ENCODE measurements around the gene PPARD.
A peak's percentile ranks its signal among the peaks of the same experiment; 100 is the strongest.
"Not testable (repeated sequence)": the region's sequence is repeated elsewhere in the genome, so short reads cannot be mapped to it uniquely, and the experiment has no call there.

PPARD gene

DNA sequence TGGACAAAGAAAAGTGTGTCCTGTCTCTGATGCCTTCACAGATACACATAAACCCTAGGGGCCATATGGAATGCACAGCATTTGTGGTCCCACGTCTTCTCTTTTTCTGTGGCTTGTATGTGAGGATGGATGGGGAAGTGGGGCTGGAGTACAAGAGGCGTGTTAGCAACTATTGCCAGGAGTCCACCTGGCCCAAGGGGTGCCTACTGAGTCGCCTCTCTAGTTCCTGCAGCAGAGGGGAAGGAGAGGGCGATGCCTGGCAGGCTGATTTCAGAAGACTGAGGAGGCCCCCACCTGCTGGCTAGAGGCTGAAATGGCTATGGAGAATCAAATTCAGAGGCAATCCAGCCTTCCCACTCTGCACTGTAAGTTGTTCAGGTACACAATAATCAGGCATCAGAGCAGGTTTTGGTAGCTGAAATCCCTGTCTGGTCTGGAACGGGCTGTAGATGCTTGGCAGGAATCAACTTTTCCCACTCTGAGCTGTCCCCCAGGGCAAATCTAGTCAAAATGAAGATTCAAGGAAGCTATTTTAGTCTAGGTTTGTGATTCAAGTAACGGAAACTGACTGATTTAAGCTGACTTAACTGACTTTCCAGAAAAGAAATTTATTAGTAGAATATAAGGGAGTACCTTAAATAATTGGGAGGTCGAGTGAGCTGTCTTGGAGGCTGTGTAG is 14.9 kb upstream of the PPARD start:
- H3K4me1 ChIP-seq (ENCODE audit: insufficient read depth, low read length, poor library complexity, severe bottlenecking): peaks cover 9% of the 10 kb centered on the region
- H3K36me3 ChIP-seq (ENCODE audit: insufficient read depth, low read length): peaks cover 3% of the 10 kb centered on the region; the same call in 1 of the 2 replicates
- no peaks in the 10 kb centered on the region for H3F3A ChIP-seq (ENCODE audit: low read depth)
- no peak overlapping the region for H2AFZ ChIP-seq (ENCODE audit: low read length)
- no peak for TF ChIP-seq EZH2phosphoT487 (IDR thresholded peaks at IDR 0.05; ENCODE audit: borderline replicate concordance)
- TF ChIP-seq, protein P1, sequence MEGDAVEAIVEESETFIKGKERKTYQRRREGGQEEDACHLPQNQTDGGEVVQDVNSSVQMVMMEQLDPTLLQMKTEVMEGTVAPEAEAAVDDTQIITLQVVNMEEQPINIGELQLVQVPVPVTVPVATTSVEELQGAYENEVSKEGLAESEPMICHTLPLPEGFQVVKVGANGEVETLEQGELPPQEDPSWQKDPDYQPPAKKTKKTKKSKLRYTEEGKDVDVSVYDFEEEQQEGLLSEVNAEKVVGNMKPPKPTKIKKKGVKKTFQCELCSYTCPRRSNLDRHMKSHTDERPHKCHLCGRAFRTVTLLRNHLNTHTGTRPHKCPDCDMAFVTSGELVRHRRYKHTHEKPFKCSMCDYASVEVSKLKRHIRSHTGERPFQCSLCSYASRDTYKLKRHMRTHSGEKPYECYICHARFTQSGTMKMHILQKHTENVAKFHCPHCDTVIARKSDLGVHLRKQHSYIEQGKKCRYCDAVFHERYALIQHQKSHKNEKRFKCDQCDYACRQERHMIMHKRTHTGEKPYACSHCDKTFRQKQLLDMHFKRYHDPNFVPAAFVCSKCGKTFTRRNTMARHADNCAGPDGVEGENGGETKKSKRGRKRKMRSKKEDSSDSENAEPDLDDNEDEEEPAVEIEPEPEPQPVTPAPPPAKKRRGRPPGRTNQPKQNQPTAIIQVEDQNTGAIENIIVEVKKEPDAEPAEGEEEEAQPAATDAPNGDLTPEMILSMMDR (conservative IDR thresholded peaks at IDR 0.05; ENCODE audit: low read length): peak; percentile 82
- no peaks in the 10 kb centered on the region for H4K20me1 ChIP-seq (ENCODE audit: insufficient read depth, low read length, poor library complexity, severe bottlenecking)
- no peaks in the 10 kb centered on the region for H3K27me3 ChIP-seq (ENCODE audit: insufficient read depth, low read length, poor library complexity, severe bottlenecking)
- peak overlapping the region; percentile 41 for H3K9ac ChIP-seq (ENCODE audit: low read depth, low read length, poor library complexity, severe bottlenecking)
- peak overlapping the region; percentile 38 for H3K4me2 ChIP-seq (ENCODE audit: low read depth, low read length, poor library complexity, severe bottlenecking)
- 0 out of 2 replicates have a peak, but pooled peaks cover 3% of the 10 kb centered on the region for H3K9me3 ChIP-seq (ENCODE audit: insufficient read depth, low read depth, low read length)
- no peaks in the 10 kb centered on the region for H3K79me2 ChIP-seq (ENCODE audit: insufficient read depth, low read length)
- H3K4me3 ChIP-seq (ENCODE audit: low read length, poor library complexity, severe bottlenecking): no peak overlapping the region
- no peaks in the 10 kb centered on the region for H3K9me2 ChIP-seq (replicated peaks; ENCODE audit: low read depth, low read length)

DNA sequence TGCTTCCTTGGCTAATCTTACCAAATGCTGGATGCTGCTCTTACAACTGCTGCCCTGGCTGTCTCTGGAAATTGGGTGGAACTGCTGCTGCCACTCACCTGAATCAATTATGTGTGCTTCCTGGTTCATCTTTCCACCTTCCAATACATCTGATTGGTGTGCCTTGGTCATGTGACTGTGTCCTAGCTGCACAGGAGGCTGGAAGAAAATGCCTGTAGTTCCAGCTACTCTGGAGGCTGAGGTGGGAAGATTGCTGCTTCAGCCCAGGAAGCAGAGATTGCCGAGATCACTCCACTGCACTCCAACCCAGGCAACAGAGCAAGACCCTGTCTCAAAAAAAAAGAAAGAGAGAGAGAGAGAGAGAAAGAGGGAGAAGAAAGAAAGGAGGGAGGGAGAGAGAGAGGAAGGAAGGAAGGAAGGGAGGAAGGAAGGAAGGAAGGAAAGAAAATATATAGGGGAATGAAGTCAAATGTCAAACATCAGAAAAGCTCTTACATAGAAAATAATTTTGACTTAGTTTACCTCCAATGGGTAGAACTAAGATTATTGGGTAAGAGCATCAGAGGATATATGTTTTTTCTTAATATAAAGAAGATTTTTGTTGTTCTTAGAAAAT is 14.1 kb upstream of the PPARD start:
- Histone ChIP-seq H3K4me3 (ENCODE audit: low read length, poor library complexity, severe bottlenecking) (no peak overlapping the region), H3K36me3 (ENCODE audit: insufficient read depth, low read length) (no peaks in the 10 kb centered on the region; the same call in 1 of the 2 replicates), H3K9ac (ENCODE audit: low read depth, low read length, poor library complexity, severe bottlenecking) (no peak overlapping the region), H3K79me2 (ENCODE audit: insufficient read depth, low read length) (no peaks in the 10 kb centered on the region), H2AFZ (ENCODE audit: low read length) (no peak overlapping the region), H3K4me1 (ENCODE audit: insufficient read depth, low read length, poor library complexity, severe bottlenecking) (peaks cover 9% of the 10 kb centered on the region), H3F3A (ENCODE audit: low read depth) (no peaks in the 10 kb centered on the region), H3K9me2 (replicated peaks; ENCODE audit: low read depth, low read length) (no peaks in the 10 kb centered on the region), H3K27me3 (ENCODE audit: insufficient read depth, low read length, poor library complexity, severe bottlenecking) (no peaks in the 10 kb centered on the region), H3K9me3 (ENCODE audit: insufficient read depth, low read depth, low read length) (0 out of 2 replicates have a peak, but pooled peaks cover 3% of the 10 kb centered on the region), H3K4me2 (ENCODE audit: low read depth, low read length, poor library complexity, severe bottlenecking) (no peak overlapping the region), H4K20me1 (ENCODE audit: insufficient read depth, low read length, poor library complexity, severe bottlenecking) (no peaks in the 10 kb centered on the region)
- TF ChIP-seq, protein P1 (conservative IDR thresholded peaks at IDR 0.05; ENCODE audit: low read length): no peak
- TF ChIP-seq EZH2phosphoT487 (IDR thresholded peaks at IDR 0.05; ENCODE audit: borderline replicate concordance): no peak

DNA sequence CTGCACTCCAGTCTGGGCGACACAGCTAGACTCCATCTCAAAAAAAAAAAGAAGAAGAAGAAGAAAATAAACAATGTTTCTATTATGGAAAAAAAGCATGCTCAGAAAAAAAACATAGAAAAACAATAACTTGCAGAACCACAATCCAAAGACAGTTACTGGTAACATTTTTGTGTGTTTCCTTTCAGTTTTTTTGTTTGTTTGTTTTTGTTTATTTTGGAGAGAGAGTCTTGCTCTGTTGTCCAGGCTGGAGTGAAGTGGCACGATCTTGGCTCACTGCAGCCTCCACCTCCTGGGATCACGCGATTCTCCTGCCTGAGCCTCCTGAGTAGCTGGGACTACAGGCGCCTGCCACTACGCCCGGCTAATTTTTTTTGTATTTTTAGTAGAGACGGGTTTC is 13.4 kb upstream of the PPARD start:
- H4K20me1 ChIP-seq (ENCODE audit: insufficient read depth, low read length, poor library complexity, severe bottlenecking); H3F3A ChIP-seq (ENCODE audit: low read depth); H3K36me3 ChIP-seq (ENCODE audit: insufficient read depth, low read length); H3K9ac ChIP-seq (ENCODE audit: low read depth, low read length, poor library complexity, severe bottlenecking); H3K4me1 ChIP-seq (ENCODE audit: insufficient read depth, low read length, poor library complexity, severe bottlenecking); H3K9me2 ChIP-seq (replicated peaks; ENCODE audit: low read depth, low read length); H3K79me2 ChIP-seq (ENCODE audit: insufficient read depth, low read length); H2AFZ ChIP-seq (ENCODE audit: low read length); H3K27me3 ChIP-seq (ENCODE audit: insufficient read depth, low read length, poor library complexity, severe bottlenecking); H3K4me3 ChIP-seq (ENCODE audit: low read length, poor library complexity, severe bottlenecking); H3K9me3 ChIP-seq (ENCODE audit: insufficient read depth, low read depth, low read length); H3K4me2 ChIP-seq (ENCODE audit: low read depth, low read length, poor library complexity, severe bottlenecking): not testable (repeated sequence)
